ENCODE data around the gene STOX2.

DNA sequence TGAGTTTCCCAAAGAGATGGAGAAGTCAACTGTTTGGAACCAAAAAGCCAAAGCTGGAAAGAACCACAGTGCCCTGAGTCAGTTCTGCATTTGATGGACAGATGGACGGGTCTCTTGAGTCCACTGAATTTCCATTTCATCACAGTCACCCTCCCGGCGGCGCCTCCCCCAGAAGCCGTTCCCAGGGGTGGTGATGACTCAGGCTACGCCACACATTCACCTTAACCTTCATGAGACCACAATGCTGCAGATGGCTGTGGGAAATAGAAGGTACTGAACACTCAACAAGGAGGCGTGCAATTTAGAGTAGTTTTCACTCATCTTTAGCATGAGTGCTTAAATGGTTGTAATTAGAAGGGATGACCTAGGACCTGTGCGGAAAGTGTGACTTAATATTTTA lies 61.3 kb downstream of the STOX2 start:
- TF ChIP-seq TAF1 (IDR thresholded peaks at IDR 0.05; ENCODE audit: borderline replicate concordance, insufficient read depth, low read length) (no peak), SIN3A (IDR thresholded peaks at IDR 0.05; ENCODE audit: borderline replicate concordance, insufficient read depth, low read length) (no peak)
